Esophagus muscularis mucosa (tissue), 4 donors: Measurements from ENCODE around the gene TMEM51. TPM values are rescaled to one million over a fixed set of nuclear protein-coding genes. Genes with fewer than 3 reads are reported as not detected.

Experiments
- DNase-seq: peaks from one replicate; pipeline ENCODE4 v3.0.0-alpha.2; 2017; ENCODE audit errors: extremely low spot score
- H3K27ac ChIP-seq, 4 donors: fragments of 200-600 bp; sonication (generic); replicated peaks in 1 of 4; 1 replicate in 3 of 4; 2 replicates in 1 of 4; pipeline ENCODE4 v1.5.1; 2016 to 2019; ENCODE audit warnings: mild to moderate bottlenecking in 1 of 4
- H3K27me3 ChIP-seq, 4 donors: fragments of 200-600 bp; sonication (generic); one replicate each; pipeline versions ENCODE4 v1.5.1 to v1.6.0; 2016 to 2019
- H3K36me3 ChIP-seq, 4 donors: fragments of 200-600 bp; sonication (generic); one replicate each; pipeline ENCODE4 v1.5.1; 2016 to 2019
- H3K4me1 ChIP-seq, 4 donors: fragments of 200-600 bp; sonication (generic); one replicate each; pipeline ENCODE4 v1.5.1; 2016 to 2019
- H3K4me3 ChIP-seq, 4 donors: fragments of 200-600 bp; sonication (generic); 1 replicate in 2 of 4; 2 replicates in 2 of 4; pipeline ENCODE4 v1.5.1; 2016 to 2019; ENCODE audit warnings: mild to moderate bottlenecking in 4 of 4, moderate library complexity in 1 of 4
- H3K9me3 ChIP-seq, 4 donors: fragments of 200-600 bp; sonication (generic); 1 replicate in 3 of 4; 2 replicates in 1 of 4; pipeline ENCODE4 v1.5.1; 2016 to 2019
- EP300 ChIP-seq: sonication (generic); formaldehyde crosslinking; IDR thresholded peaks from one replicate; pipeline ENCODE4 v1.6.1; 2017; ENCODE audit warnings: antibody characterized with exemption
- POLR2A ChIP-seq: fragments of 450-650 bp; IDR thresholded peaks from one replicate; pipeline ENCODE4 v1.6.1; 2017; ENCODE audit warnings: antibody characterized with exemption, moderate library complexity, mild to moderate bottlenecking, low read depth
- POLR2AphosphoS5 ChIP-seq, 2 donors: sonication (generic); formaldehyde crosslinking; IDR thresholded peaks; one replicate each; pipeline ENCODE4 v1.6.1; 2017; ENCODE audit warnings: antibody characterized with exemption in 2 of 2
- WGBS: methylation state at CpG from one replicate; pipeline ENCODE4 v1.1.5; 2018; 5-methylcytosine and 5-hydroxymethylcytosine counted together
- intact Hi-C: fragments of 100-400 bp; cut with DNase I; formaldehyde crosslinking; loops from one replicate; pipeline ENCODE4 v1.15.1; 2023
- total RNA-seq, 4 donors: library from RNA; depleted of rRNA; stranded (reverse); fragments of >200 nt; gene quantifications; one replicate each; pipeline versions ENCODE4 v1.1.0 to v1.2.1, GENCODE V29; 2016
- TF ChIP-seq, protein P1 (sequence below), 3 experiments: fragments of 200-600 bp in 2 of 3; fragments of 450-650 bp in 1 of 3; sonication (generic) in 2 of 3; IDR thresholded peaks; one replicate each; pipeline ENCODE4 v1.5.1; 2017 to 2019; ENCODE audit warnings: antibody characterized with exemption in 3 of 3, mild to moderate bottlenecking in 2 of 3, moderate library complexity in 1 of 3

The TMEM51 gene
- total RNA-seq, 4 donors from 2014 or later: 8.6 to 17.2 (median 11.4) TPM

DNA sequence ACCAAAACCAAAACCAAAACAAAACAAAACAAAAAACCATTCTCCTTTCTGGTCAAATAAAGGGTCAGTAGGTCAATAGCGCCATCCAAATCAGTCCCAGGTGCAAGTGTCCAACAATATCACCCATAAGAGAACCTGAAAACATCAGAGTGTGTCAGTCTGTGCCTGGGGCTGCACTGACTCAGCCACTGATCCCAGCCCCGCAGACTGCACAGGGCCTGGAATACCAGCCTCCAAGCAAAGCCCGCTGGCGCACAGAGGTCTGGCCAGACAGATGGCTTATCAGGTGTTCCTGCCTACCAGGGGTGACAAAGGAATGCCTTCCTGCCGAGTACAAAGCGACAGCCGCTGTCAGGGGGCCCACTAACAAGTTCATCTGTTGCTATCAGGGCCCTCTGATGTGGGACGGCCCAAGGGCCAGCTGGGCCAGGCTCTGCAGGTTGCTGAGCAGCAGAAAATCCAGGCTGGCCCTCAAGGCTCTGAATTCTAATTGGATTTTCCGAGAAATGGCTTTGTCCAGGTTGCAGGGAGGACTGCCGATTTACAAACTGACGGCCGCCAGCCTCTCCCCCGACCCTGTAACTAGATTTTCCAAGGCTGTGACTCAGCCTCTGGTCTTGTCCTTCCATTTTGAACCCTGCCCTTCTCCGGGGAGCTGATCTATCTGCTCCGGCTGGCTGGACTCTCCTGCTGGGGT lies 13.7 kb upstream of the TMEM51 start:
- H3K36me3 ChIP-seq: no peaks in the 10 kb centered on the region
- H3K27me3 ChIP-seq: peaks cover 0 to 4% (median 0%) of the 10 kb centered on the region in 4 donors
- no peaks in the 10 kb centered on the region for H3K9me3 ChIP-seq
- TF ChIP-seq POLR2A (no peak), POLR2AphosphoS5 (IDR thresholded peaks at IDR 0.05) (no peak), EP300 (no peak)
- TF ChIP-seq, protein P1, sequence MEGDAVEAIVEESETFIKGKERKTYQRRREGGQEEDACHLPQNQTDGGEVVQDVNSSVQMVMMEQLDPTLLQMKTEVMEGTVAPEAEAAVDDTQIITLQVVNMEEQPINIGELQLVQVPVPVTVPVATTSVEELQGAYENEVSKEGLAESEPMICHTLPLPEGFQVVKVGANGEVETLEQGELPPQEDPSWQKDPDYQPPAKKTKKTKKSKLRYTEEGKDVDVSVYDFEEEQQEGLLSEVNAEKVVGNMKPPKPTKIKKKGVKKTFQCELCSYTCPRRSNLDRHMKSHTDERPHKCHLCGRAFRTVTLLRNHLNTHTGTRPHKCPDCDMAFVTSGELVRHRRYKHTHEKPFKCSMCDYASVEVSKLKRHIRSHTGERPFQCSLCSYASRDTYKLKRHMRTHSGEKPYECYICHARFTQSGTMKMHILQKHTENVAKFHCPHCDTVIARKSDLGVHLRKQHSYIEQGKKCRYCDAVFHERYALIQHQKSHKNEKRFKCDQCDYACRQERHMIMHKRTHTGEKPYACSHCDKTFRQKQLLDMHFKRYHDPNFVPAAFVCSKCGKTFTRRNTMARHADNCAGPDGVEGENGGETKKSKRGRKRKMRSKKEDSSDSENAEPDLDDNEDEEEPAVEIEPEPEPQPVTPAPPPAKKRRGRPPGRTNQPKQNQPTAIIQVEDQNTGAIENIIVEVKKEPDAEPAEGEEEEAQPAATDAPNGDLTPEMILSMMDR (IDR thresholded peaks at IDR 0.05): no peak
- intact Hi-C loops: no loop called here
- peaks cover 0 to 10% (median 8%) of the 10 kb centered on the region in 4 donors for H3K4me1 ChIP-seq
- WGBS: 75% methylated on average over 12 of the region's 15 CpGs
- H3K27ac ChIP-seq: no peak overlapping the region
- DNase-seq: no peak
- no peak overlapping the region for H3K4me3 ChIP-seq

- Histone ChIP-seq H3K27ac (no peak overlapping the region), H3K4me1 (peaks cover 0 to 10% (median 8%) of the 10 kb centered on the region in 4 donors), H3K9me3 (no peaks in the 10 kb centered on the region), H3K4me3 (no peak overlapping the region), H3K27me3 (no peaks in the 10 kb centered on the region), H3K36me3 (no peaks in the 10 kb centered on the region)
- WGBS: 12% methylated on average over 6 of the region's 6 CpGs
- DNase-seq: no peak
- intact Hi-C loops: no loop called here
- TF ChIP-seq EP300: no peak
- TF ChIP-seq, protein P1 (IDR thresholded peaks at IDR 0.05): no peak
- TF ChIP-seq POLR2A: no peak
- no peak for TF ChIP-seq POLR2AphosphoS5 (IDR thresholded peaks at IDR 0.05)
These were observed 11.5 kb upstream of the TMEM51 start for GRCh38 chr1:15141935-15142539.

DNA sequence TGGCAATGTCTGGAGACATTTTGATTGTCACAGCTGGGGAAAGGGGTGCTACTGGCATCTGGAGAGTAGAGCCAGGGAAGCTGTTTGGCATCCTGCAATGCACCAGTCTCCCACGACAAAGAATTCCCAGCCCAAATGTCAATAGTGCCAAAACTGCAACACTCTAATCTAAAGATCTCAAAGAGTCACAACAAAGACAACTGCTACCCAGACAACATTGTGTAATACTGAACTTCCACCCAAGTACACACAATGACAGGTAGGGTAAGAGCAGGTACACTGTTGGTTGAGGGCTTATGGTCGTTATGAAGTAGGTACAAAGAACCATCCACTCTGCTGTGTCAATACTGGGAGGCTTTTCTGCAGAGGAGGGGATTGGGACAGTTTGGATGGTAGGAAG lies 8.2 kb upstream of the TMEM51 start:
- TF ChIP-seq, protein P1 (IDR thresholded peaks at IDR 0.05): no peak
- no peak for TF ChIP-seq POLR2A
- no peak for TF ChIP-seq EP300
- no peak for TF ChIP-seq POLR2AphosphoS5 (IDR thresholded peaks at IDR 0.05)
- Histone ChIP-seq H3K9me3 (no peaks in the 10 kb centered on the region), H3K27ac (no peak overlapping the region), H3K4me3 (no peak overlapping the region), H3K36me3 (no peaks in the 10 kb centered on the region), H3K4me1 (peaks cover 0 to 10% (median 8%) of the 10 kb centered on the region in 4 donors), H3K27me3 (no peaks in the 10 kb centered on the region)
- WGBS: 66% methylated on average over 2 of the region's 2 CpGs
- no peak for DNase-seq
- intact Hi-C loops: no loop called here

- Histone ChIP-seq H3K27ac (no peak overlapping the region), H3K9me3 (no peaks in the 10 kb centered on the region), H3K27me3 (no peaks in the 10 kb centered on the region), H3K36me3 (no peaks in the 10 kb centered on the region), H3K4me3 (no peak overlapping the region), H3K4me1 (peaks cover 0 to 15% (median 9%) of the 10 kb centered on the region in 4 donors)
- 57% methylated on average over 4 of the region's 4 CpGs for WGBS
- TF ChIP-seq POLR2A: no peak
- TF ChIP-seq EP300: no peak
- TF ChIP-seq POLR2AphosphoS5 (IDR thresholded peaks at IDR 0.05): no peak
- intact Hi-C loops: no loop called here
- DNase-seq: no peak
These were observed 7.3 kb upstream of the TMEM51 start for GRCh38 chr1:15146142-15146680.

DNA sequence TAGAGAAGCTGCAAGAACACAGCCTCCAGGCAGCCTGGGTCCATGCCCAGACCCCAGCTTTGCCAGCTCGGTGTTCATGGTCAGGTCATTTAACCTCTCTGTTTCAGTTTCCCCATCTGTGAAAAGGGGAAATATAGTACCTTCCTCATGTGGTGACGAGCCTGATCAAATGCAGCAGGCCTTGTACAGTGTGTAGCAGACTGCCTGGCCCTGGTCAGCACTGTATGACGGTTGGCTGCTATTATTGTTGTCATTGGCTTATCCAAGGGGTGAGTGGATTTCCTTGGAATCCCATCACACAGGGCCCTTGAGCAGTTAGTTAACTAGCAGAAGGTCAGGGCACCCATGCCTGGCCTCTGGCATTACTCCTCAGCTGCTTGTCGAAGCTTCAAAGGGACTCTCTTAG lies 6.6 kb upstream of the TMEM51 start:
- no peak for TF ChIP-seq POLR2AphosphoS5 (IDR thresholded peaks at IDR 0.05)
- no peak for TF ChIP-seq EP300
- TF ChIP-seq, protein P1 (IDR thresholded peaks at IDR 0.05): no peak
- TF ChIP-seq POLR2A: no peak
- 72% methylated on average over 4 of the region's 4 CpGs for WGBS
- Histone ChIP-seq H3K9me3 (no peaks in the 10 kb centered on the region), H3K27me3 (no peaks in the 10 kb centered on the region), H3K36me3 (no peaks in the 10 kb centered on the region), H3K27ac (no peak overlapping the region), H3K4me3 (no peak overlapping the region), H3K4me1 (peaks cover 3 to 16% (median 8%) of the 10 kb centered on the region in 4 donors)
- intact Hi-C loops: no loop called here
- no peak for DNase-seq
